HG02642 (cell line): ENCODE measurements around the gene FRMD5.
"Not testable (repeated sequence)": the region's sequence is repeated elsewhere in the genome, so short reads cannot be mapped to it uniquely, and the experiment has no call there.

Source experiments
- ATAC-seq: cut with Tn5 transposase; IDR thresholded peaks from one replicate; pipeline ENCODE4 v1.9.1; 2021; ENCODE audit warnings: mild to moderate bottlenecking; ENCODE audit not compliant: unreplicated experiment, poor library complexity

FRMD5 gene

GRCh38 chr15:44195151-44195740 is at the start of gene FRMD5:
Gene FRMD5 (minus strand): TSS chr15:44195271.
- peak; percentile 98 for ATAC-seq

GRCh38 chr15:44243829-44244228 is 48.8 kb upstream of the FRMD5 start:
- no peak for ATAC-seq

GRCh38 chr15:44243141-44243540 is 48.1 kb upstream of the FRMD5 start:
- ATAC-seq = no peak

GRCh38 chr15:44231842-44232241 is 36.8 kb upstream of the FRMD5 start:
- no peak for ATAC-seq

DNA sequence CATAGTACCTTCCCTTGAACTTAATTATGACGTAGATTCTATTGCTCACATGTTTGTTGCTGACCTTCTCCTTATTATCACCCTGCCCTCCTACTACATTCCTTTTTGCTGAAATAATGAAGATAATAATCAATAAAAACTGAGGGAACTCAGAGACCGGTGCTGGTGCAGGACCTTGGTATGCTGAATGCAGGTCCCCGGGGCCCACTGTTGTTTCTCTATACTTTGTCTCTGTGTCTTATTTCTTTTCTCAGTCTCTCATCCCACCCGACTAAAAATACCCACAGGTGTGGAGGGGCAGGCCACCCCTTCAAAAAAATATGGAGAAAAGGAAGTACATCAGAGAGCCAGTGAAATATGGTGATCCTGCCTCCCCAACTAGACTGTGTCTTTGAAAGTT is 34.2 kb upstream of the FRMD5 start:
- not testable (repeated sequence) for ATAC-seq

- ATAC-seq = no peak
Measured at GRCh38 chr15:44227584-44227983, 32.5 kb upstream of the FRMD5 start.

DNA sequence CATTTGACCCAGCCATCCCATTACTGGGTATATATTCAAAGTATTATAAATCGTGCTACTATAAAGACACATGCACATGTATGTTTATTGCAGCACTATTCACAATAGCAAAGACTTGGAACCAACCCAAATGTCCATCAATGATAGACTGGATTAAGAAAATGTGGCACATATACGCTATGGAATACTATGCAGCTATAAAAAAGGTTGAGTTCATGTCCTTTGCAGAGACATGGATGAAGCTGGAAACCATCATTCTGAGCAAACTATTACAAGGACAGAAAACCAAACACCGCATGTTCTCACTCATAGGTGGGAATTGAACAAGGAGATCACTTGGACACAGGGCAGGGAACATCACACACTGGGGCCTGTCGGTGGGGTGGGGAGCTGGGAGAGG is 31.9 kb upstream of the FRMD5 start:
- ATAC-seq = not testable (repeated sequence)

- ATAC-seq = no peak
Measured at GRCh38 chr15:44222478-44222877, 27.4 kb upstream of the FRMD5 start.

DNA sequence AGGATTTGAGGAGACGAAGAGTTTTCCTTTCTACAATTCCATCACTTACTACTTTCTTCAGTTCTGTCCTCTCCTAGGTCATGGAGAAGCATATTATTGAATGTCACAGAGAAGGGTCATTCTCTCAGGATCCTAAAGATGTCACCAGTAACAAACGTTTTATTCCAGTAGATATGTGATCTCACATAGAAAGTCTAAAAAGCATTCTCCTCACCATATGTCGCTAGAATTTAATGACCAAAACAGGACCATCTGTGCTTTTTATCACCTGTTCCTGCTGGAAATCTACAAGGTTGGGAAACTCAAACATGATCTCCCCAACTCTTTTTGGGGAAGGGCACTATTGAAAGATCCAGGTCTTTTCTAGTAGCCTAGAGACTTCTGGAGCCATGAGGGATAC is 24.0 kb upstream of the FRMD5 start:
- no peak for ATAC-seq

DNA sequence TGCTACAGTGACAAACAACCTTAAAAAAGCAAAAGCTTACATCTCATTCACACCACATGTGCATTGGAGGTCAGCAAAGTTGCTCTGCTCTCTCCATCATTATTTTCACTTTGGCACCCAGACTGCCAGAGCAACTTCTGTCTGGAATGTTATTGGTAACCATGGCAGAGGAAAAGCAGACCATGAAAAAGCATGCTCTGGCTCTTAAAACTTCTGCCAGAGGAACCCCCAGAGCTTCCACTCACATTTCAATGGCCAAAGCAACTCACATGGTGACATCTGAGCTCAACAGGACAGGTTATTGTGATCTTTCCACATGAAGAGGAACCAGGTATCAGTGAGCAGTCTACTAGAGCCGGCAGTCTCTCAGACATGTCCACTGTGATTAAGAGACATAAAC is 21.9 kb upstream of the FRMD5 start:
- ATAC-seq = no peak

DNA sequence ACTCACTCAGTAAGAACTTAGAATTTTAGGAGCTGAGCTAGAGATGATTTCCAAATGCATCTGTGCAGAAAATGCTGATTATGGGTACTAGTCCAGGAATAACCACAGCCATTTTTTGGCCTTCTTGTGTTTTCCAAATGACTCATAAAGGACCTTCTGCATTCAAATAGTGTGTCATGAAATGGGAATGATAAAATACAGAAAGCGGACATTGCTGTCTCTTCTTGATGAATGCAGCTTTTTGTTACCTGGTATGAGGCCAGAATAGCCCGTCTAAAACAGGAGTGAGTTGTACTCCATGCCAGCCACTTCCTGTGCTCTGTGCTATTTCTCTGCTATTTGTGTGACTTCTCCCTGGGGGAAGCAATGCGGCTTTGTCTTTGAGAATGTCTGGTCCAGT is 20.5 kb upstream of the FRMD5 start:
- no peak for ATAC-seq

DNA sequence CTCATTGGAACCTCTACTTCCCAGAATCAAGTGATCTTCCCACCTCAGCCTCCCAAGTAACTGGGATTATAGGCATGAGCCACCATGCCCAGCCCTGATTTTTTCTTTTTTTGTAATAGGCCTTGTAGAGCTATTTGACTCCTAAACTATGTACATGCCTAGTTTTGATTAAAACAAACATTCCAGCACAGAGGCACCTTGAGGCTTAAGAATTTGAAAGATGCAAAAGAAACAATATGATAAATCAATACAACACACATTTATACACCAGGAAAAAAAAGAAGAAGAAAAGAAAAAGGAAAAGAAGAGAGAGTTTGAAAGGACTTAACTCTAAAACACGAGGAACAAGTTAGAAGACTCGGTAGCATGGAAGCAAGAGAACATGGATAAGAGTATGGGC is 13.9 kb upstream of the FRMD5 start:
- no peak for ATAC-seq

- no peak for ATAC-seq
Measured at GRCh38 chr15:44207643-44208042, 12.6 kb upstream of the FRMD5 start.

DNA sequence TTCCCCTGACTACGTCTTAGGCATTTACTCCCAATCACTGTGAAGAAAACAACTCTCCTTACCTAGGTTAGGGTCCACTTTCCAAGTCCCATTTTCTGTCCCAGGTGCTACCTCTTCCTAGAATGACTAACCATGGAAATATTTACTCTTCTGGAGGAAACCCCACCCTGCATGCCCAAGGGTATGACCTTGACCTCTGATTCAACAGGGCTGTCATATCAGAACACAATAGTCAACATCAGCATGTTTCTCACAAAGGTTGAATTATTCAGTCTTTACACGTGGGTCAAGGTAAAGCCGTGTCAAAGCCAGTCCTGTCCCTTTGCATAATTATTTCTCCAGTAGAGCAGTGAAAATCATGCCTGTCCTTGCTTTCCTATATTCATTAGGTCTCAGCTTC is 4.3 kb upstream of the FRMD5 start:
- no peak for ATAC-seq

- peak; percentile 16 for ATAC-seq
Measured at GRCh38 chr15:44194323-44195150, 534 bp downstream of the FRMD5 start.

DNA sequence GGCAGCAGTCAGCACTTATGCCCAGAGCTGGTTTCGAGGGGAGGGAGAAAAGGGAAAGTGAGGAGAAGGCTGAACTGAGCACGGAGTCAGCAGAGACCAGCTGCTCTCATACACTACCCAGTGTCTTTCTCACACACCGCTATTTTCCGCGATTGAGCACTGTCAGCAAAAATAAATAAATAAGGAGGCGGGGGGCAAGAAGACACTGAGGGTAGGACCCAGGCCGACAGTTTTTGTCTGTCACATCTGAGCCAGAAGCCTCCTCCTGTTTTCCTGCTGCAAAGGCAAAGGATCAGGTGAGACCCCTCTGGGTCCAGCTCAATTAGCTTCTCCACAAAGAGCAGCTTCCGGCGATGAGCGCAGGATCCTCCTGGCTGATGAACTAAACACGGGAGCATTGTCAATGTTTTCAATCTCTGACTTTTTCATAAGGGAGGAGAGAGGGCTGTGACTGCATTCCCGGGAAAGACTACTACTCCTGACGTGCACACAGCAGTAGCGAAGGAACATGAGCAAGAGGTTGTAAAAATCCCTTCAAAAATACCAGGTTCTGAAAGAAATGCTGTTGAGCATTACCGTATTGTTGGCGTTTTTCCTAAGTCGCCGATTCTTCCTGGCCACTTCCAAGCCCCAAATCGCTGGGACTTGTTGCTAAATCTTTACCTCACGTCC is 1.3 kb downstream of the FRMD5 start:
- no peak for ATAC-seq

GRCh38 chr15:44188795-44189194 is 6.3 kb downstream of the FRMD5 start:
- no peak for ATAC-seq

DNA sequence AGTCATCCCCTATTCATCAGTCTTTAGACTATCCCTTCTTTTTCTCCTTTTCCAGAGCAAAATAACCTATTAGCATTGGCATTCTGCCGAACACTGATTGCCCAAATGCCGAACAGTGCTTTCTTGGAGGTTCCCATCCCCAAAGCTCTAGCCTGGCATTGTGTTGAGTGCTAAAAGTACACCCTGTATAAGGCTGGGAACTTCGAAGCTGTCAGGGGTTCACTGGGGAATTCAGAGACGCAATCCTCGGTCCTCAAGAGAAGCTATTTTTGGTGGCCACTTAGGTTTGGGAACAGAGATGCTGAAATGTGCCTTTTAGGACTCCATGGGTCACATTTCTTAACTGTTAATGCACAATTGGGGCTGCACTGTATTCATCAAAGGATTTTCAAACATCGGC is 8.4 kb downstream of the FRMD5 start:
- ATAC-seq = no peak

DNA sequence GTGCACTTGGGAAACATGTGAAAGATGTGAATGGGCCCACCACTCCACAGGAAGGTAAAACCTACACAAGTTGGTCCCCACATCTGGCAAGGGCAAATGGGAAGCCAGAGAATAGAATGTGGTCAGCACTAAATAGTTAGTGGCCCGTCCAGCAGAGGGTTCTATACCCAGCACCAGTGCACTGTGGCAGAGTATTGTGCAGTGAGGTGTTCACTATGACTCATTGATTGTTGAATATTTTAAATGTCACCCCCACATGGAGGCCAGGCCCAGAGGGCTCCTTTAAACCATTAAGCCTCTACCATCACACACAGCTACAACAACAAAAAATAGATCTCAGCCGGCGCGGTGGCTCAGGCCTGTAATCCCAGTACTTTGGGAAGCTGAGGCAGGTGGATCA is 11.7 kb downstream of the FRMD5 start:
- ATAC-seq = no peak

GRCh38 chr15:44181410-44181809 is 13.7 kb downstream of the FRMD5 start:
- no peak for ATAC-seq

DNA sequence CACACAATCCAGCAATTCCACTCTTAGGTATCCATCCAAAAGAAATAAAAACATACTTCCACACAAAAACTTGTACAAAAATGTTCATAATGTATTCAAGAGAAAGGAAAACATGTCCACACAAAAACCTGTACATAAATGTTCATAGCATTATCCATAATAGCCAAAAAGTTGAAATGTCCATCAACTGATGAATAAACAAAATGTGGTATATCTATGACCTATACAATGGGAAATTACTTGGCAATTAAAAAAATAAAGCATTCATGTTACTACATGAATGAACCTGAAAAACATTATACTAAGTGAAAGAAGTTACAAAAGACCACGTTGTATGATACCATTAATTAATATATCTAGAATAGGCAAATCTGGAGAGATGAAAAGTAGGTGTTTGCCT is 17.9 kb downstream of the FRMD5 start:
- no peak for ATAC-seq

GRCh38 chr15:44173813-44174212 is 21.3 kb downstream of the FRMD5 start:
- no peak for ATAC-seq
